Spinal cord (tissue), 10 donors: ENCODE data around the gene CCL19. TPM values are rescaled to one million over a fixed set of nuclear protein-coding genes. Genes with fewer than 3 reads are reported as not detected.

Experiments
- DNase-seq, 6 donors: peaks; one replicate each; pipeline versions ENCODE4 v3.0.0 to v3.0.0-alpha.2; 2013 to 2015; ENCODE audit warnings: low spot score in 6 of 6, low read depth in 4 of 6
- H3K27ac ChIP-seq: one replicate; pipeline ENCODE4 v1.5.1; 2013; ENCODE audit warnings: low read depth, low read length, control low read depth
- H3K27me3 ChIP-seq: one replicate; pipeline ENCODE4 v1.6.1; 2013; ENCODE audit warnings: low read length; ENCODE audit not compliant: control insufficient read depth, insufficient read depth
- H3K36me3 ChIP-seq: one replicate; pipeline ENCODE4 v1.6.1; 2013; ENCODE audit warnings: low read length; ENCODE audit not compliant: control insufficient read depth, insufficient read depth
- H3K4me1 ChIP-seq: one replicate; pipeline ENCODE4 v1.6.1; 2013; ENCODE audit warnings: low read length; ENCODE audit not compliant: control insufficient read depth, insufficient read depth
- H3K4me3 ChIP-seq: one replicate; pipeline ENCODE4 v1.5.1; 2013; ENCODE audit warnings: low read depth, low read length, control low read depth
- H3K9me3 ChIP-seq: one replicate; pipeline ENCODE4 v1.6.1; 2013; ENCODE audit warnings: low read length; ENCODE audit not compliant: control insufficient read depth, insufficient read depth
- WGBS: methylation state at CpG from one replicate; pipeline ENCODE4 v1.1.5; 2013; ENCODE audit warnings: missing lambda C conversion rate; ENCODE audit not compliant: insufficient coverage; 5-methylcytosine and 5-hydroxymethylcytosine counted together
- polyA plus RNA-seq, 2 donors: library from polyadenylated mRNA; unstranded; fragments of 120-200 nt; gene quantifications; one replicate each; pipeline ENCODE4 v1.2.1, GENCODE V29; 2013; ENCODE audit not compliant: insufficient read length in 2 of 2
- small RNA-seq: library from RNA; depleted of rRNA; stranded (forward); fragments of <200 nt; gene quantifications from one replicate; pipeline ENCODE3, GENCODE V24; 2014; ENCODE audit warnings: low replicate concordance
- total RNA-seq, 2 donors: library from RNA; depleted of rRNA in 1 of 2; stranded (reverse); fragments of 120-200 nt in 1 of 2; fragments of >200 nt in 1 of 2; gene quantifications; one replicate each; pipeline versions ENCODE4 v1.2.3 to v1.2.4, GENCODE V29; 2013 to 2014
- donor health status: healthy.

CCL19 gene
- total and polyA plus RNA-seq, 4 donors = 0.27 TPM; not detected in 3

DNA sequence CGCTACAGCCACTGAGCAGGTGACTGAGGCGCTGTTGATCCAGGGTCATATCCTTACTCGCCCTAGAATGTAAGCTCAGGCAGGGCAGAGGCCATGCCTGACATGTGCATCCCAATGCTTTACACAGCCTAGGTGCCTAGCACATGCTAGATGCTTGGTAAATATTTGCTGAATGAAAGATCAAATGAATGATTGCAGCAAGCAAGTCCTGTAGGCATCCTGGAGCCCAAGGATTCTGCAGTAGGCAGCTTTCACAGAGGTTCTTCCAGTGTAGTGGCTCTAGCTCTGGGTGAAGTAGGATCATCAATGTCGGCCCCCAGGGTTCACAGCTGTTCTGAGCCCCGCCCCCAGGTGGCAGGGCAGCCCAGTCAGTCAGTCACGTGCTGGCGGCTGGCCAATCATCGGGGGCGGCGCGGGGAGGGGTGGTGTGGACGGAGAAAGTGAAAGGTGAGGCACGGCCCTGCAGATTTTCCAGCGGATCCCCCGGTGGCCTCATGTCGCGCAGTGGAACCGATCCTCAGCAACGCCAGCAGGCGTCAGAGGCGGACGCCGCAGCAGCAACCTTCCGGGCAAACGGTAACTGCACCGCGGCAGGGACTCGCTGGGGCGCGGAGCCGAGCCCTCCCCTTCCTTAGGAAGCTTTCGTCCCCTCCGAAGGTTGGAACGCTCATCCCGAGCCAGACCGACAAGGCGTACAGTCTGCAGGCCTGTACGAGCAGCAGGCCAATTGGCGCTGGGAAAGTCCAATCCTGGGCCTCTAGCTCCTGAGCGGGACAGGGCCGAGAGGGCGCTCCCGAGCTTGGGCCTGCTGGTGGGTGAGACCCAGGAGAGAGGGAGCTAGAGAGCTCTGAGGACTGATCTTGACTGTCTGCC, 44.6 kb downstream of the CCL19 start, which contains the start of gene GALT:
Gene GALT, plus strand, starts transcription at position 465 of the 873 bp plus-strand sequence. Its CDS starts 30 bp downstream, at position 495.
- H3K36me3 ChIP-seq = peaks cover 35% of the 10 kb centered on the region
- H3K27me3 ChIP-seq = no peaks in the 10 kb centered on the region
- no peaks in the 10 kb centered on the region for H3K9me3 ChIP-seq
- peak in 4 of 6 donors; percentile 83 to 97 (median 90) for DNase-seq
- peak within 1 kb of the TSS; percentile 90 for H3K27ac ChIP-seq
- peak within 1 kb of the TSS; percentile 90 for H3K4me3 ChIP-seq
- H3K4me1 ChIP-seq = peaks cover 44% of the 10 kb centered on the region
- WGBS = 2% methylated on average over 42 of the region's 43 CpGs

GRCh38 chr9:34644766-34645314, 46.2 kb downstream of the CCL19 start:
- no peaks in the 10 kb centered on the region for H3K27me3 ChIP-seq
- no peaks in the 10 kb centered on the region for H3K9me3 ChIP-seq
- H3K4me1 ChIP-seq = peaks cover 29% of the 10 kb centered on the region
- no peak for DNase-seq
- no peak overlapping the region for H3K27ac ChIP-seq
- no peak overlapping the region for H3K4me3 ChIP-seq
- peaks cover 26% of the 10 kb centered on the region for H3K36me3 ChIP-seq

- Histone ChIP-seq H3K27me3 (no peaks in the 10 kb centered on the region), H3K36me3 (peaks cover 5% of the 10 kb centered on the region), H3K4me1 (peaks cover 27% of the 10 kb centered on the region), H3K27ac (peak overlapping the region; percentile 67), H3K9me3 (no peaks in the 10 kb centered on the region), H3K4me3 (no peak overlapping the region)
- DNase-seq = no peak
- WGBS = no CpG with 5 or more reads among the region's 1 CpG
Measured at GRCh38 chr9:34642679-34643078, 48.4 kb downstream of the CCL19 start.

Small RNA genes within 50 kb of the gene (small RNA-seq; reads per million reads assigned to genes)
- not detected for gene CCL27

Other genes with a start within 250 kb of the CCL19 start
- gene FAM219A, start 232.7 kb downstream of the CCL19 start, total RNA-seq = 10 to 100 TPM; 18.1 to 23.6 TPM
- 10 to 100 TPM; 78.8 to 83.9 TPM for gene FAM219A, start 232.7 kb downstream of the CCL19 start, polyA plus RNA-seq
- gene DNAI1, start 232.5 kb downstream of the CCL19 start, total RNA-seq = 10 to 100 TPM in 1 of 2 donors, 1 to 10 TPM in 1; 3.5 to 24.8 TPM
- 10 to 100 TPM; 10.3 to 10.5 TPM for gene DNAI1, start 232.5 kb downstream of the CCL19 start, polyA plus RNA-seq
- gene ENHO, start 168.3 kb downstream of the CCL19 start, total RNA-seq = 10 to 100 TPM; 32.7 to 63.9 TPM
- gene ENHO, start 168.3 kb downstream of the CCL19 start, polyA plus RNA-seq = 100 to 1,000 TPM; 193 to 219 TPM
- gene CNTFR, start 101.6 kb downstream of the CCL19 start, total RNA-seq = 10 to 100 TPM in 1 of 2 donors, 1 to 10 TPM in 1; 9.6 to 16.1 TPM
- 100 to 1,000 TPM; 109 to 110 TPM for gene CNTFR, start 101.6 kb downstream of the CCL19 start, polyA plus RNA-seq
- 10 to 100 TPM; 10.4 to 29.4 TPM for gene RPP25L, start 79.2 kb downstream of the CCL19 start, total RNA-seq
- gene RPP25L, start 79.2 kb downstream of the CCL19 start, polyA plus RNA-seq = 10 to 100 TPM; 18.0 to 18.9 TPM
- 100 to 1,000 TPM in 1 of 2 donors, 10 to 100 TPM in 1; 90.9 to 119 TPM for gene DCTN3, start 70.8 kb downstream of the CCL19 start, total RNA-seq
- 100 to 1,000 TPM; 179 to 190 TPM for gene DCTN3, start 70.8 kb downstream of the CCL19 start, polyA plus RNA-seq
- 1 to 10 TPM in 1 of 2 donors, under 1 TPM in 1; 0.33 to 1.1 TPM for gene ARID3C, start 62.2 kb downstream of the CCL19 start, total RNA-seq
- gene ARID3C, start 62.2 kb downstream of the CCL19 start, polyA plus RNA-seq = under 1 TPM; 0.60 to 0.66 TPM
- 10 to 100 TPM; 27.7 to 45.5 TPM for gene SIGMAR1, start 53.5 kb downstream of the CCL19 start, total RNA-seq
- gene SIGMAR1, start 53.5 kb downstream of the CCL19 start, polyA plus RNA-seq = 10 to 100 TPM; 79.5 to 82.3 TPM
- 10 to 100 TPM; 31.3 to 72.4 TPM for gene GALT, start 44.6 kb downstream of the CCL19 start, total RNA-seq
- 10 to 100 TPM; 52.4 to 73.4 TPM for gene GALT, start 44.6 kb downstream of the CCL19 start, polyA plus RNA-seq
- 10 to 100 TPM; 24.1 to 62.9 TPM for gene IL11RA, start 39.1 kb downstream of the CCL19 start, total RNA-seq
- 10 to 100 TPM; 42.2 to 69.9 TPM for gene IL11RA, start 39.1 kb downstream of the CCL19 start, polyA plus RNA-seq
- gene CCL27, start 28.6 kb downstream of the CCL19 start, total RNA-seq = under 1 TPM in 1 of 2 donors, not detected in 1; 0.66 TPM
- gene CCL27, start 28.6 kb downstream of the CCL19 start, polyA plus RNA-seq = 1 to 10 TPM; 1.0 TPM
- gene CCL21, start 18.9 kb upstream of the CCL19 start, total RNA-seq = under 1 TPM in 1 of 2 donors, not detected in 1; 0.44 TPM
- gene CCL21, start 18.9 kb upstream of the CCL19 start, polyA plus RNA-seq = under 1 TPM in 1 of 2 donors, not detected in 1; 0.18 TPM